Measurements from ENCODE around the gene GPR37.

Gene GPR37

GRCh38 chr7:124765401-124766352 lies at the start of gene GPR37:
Gene GPR37 (minus strand): TSS chr7:124765792. CDS start chr7:124764976, 816 bp downstream.
- DNase-seq (ENCODE audit: low read depth in 2 of 2, low spot score in 1 of 2): no peak

GRCh38 chr7:124813994-124814798 lies 48.6 kb upstream of the GPR37 start:
- no peak for DNase-seq (ENCODE audit: low read depth in 2 of 2, low spot score in 1 of 2)

GRCh38 chr7:124812764-124813163 lies 47.2 kb upstream of the GPR37 start:
- no peak for DNase-seq (ENCODE audit: low read depth in 2 of 2, low spot score in 1 of 2)

GRCh38 chr7:124811341-124811740 lies 45.7 kb upstream of the GPR37 start:
- no peak for DNase-seq (ENCODE audit: low read depth in 2 of 2, low spot score in 1 of 2)

DNA sequence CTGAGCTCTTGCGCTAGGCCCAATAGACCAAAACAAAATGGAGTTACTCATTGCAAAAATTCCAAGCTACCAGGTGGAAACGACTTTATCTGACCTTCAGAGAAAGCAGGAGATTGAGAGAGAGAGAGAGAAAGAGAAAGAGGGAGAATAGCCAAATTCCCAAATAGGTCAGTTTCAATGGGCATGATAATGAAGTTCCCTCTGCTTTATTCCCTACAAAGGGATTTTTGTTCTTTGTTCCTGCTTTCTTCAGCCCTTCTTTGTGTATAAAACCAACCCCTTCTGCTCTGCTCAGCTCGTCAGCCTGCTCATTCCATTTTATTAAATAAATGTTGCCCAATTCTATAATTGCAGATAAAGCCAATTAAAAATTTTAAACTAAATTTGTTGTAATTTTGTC lies 45.0 kb upstream of the GPR37 start:
- no peak for DNase-seq (ENCODE audit: low read depth in 2 of 2, low spot score in 1 of 2)

GRCh38 chr7:124808206-124808605 lies 42.6 kb upstream of the GPR37 start:
- no peak for DNase-seq (ENCODE audit: low read depth in 2 of 2, low spot score in 1 of 2)

DNA sequence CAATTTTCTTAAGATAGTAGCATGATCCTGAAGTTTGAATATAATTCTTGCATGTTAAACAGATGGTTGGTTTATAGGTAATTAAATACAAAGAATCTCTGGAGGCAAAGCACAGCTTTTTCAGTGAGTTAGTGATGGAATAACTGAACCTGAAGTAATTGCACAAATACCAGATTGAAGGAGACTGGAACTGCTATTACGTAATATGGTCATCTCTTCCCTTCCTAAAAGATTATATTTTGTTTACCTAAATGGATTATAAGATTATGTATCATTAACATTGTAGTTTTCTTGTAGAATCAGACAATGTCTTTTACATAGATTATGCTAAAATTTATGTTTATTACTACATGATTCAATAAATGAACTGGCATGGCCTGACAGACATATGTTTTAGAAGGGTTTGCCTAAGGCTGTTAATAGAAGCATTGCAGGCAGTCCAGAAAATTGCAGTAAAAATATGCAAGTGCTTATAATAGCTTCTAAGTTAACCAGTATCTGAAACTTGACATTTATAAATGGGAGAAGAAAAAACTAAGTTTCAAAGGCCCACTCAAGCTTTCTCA lies 35.8 kb upstream of the GPR37 start:
- DNase-seq (ENCODE audit: low read depth in 2 of 2, low spot score in 1 of 2): no peak

- DNase-seq (ENCODE audit: low read depth in 2 of 2, low spot score in 1 of 2): no peak
Measured at GRCh38 chr7:124800386-124800785, 34.8 kb upstream of the GPR37 start.

GRCh38 chr7:124799448-124799847 lies 33.9 kb upstream of the GPR37 start:
- no peak for DNase-seq (ENCODE audit: low read depth in 2 of 2, low spot score in 1 of 2)

GRCh38 chr7:124796771-124797170 lies 31.2 kb upstream of the GPR37 start:
- no peak for DNase-seq (ENCODE audit: low read depth in 2 of 2, low spot score in 1 of 2)

- DNase-seq (ENCODE audit: low read depth in 2 of 2, low spot score in 1 of 2): no peak
Measured at GRCh38 chr7:124792696-124793095, 27.1 kb upstream of the GPR37 start.

DNA sequence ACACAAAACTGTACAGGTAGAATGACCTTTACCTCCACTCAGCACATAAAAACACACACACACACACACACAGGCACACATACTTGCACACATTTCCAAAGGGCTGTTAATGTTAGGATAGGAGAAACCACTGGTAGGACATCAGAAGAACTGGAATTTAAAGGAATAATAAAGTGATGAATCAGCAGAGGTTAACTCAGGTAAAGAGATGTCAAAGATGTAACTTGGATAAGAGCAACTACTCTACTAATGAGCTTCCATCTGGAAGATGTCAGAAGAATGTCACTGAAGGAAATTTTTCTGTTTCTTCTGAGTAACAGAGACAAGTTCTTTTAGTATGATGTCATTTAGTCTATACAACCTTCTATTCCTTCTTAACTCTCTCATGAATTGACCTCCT lies 26.4 kb upstream of the GPR37 start:
- DNase-seq (ENCODE audit: low read depth in 2 of 2, low spot score in 1 of 2): no peak

DNA sequence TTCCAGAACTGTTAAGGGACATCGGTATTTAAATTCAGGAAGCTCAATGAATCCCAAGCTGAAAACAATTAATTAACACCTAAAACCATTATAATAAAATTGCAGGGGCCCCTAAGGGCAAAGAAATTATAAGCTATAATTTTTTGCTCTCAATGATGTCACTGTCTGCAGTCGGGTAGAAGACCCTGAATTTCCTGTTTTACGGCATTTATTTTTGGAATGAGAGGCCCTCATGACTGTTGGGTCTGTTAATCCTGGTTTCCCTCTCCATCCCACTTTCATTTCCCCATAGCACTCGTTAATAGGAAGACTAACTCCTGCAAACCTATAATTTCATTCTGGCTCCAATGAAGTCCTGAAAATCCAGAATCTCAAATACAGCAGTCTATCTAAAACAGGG lies 25.8 kb upstream of the GPR37 start:
- no peak for DNase-seq (ENCODE audit: low read depth in 2 of 2, low spot score in 1 of 2)

GRCh38 chr7:124790645-124791044 lies 25.1 kb upstream of the GPR37 start:
- DNase-seq (ENCODE audit: low read depth in 2 of 2, low spot score in 1 of 2): no peak

- no peak for DNase-seq (ENCODE audit: low read depth in 2 of 2, low spot score in 1 of 2)
Measured at GRCh38 chr7:124785994-124786393, 20.4 kb upstream of the GPR37 start.

- DNase-seq (ENCODE audit: low read depth in 2 of 2, low spot score in 1 of 2): no peak
Measured at GRCh38 chr7:124784879-124785818, 19.6 kb upstream of the GPR37 start.

DNA sequence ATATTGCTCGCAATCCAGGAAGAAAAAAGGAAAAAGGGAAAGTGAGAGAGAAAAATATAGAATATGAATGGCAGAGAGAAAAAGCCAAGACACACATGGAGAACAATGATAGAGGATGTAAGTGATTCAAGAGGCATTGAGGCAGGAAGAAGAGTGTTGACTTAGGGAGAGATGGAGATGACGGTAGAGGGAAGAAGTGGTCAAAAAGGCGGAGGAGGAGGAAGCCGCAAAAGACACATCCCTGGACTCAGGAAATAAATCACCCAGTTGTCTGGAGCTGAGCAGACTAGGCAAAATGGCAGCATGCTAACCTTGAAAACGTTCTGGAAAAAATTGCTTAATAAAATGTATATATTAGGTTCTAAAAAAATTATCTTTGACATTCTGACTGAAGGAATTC lies 17.7 kb upstream of the GPR37 start:
- DNase-seq (ENCODE audit: low read depth in 2 of 2, low spot score in 1 of 2): no peak

- no peak for DNase-seq (ENCODE audit: low read depth in 2 of 2, low spot score in 1 of 2)
Measured at GRCh38 chr7:124781907-124782734, 16.5 kb upstream of the GPR37 start.

- no peak for DNase-seq (ENCODE audit: low read depth in 2 of 2, low spot score in 1 of 2)
Measured at GRCh38 chr7:124781418-124781817, 15.8 kb upstream of the GPR37 start.

DNA sequence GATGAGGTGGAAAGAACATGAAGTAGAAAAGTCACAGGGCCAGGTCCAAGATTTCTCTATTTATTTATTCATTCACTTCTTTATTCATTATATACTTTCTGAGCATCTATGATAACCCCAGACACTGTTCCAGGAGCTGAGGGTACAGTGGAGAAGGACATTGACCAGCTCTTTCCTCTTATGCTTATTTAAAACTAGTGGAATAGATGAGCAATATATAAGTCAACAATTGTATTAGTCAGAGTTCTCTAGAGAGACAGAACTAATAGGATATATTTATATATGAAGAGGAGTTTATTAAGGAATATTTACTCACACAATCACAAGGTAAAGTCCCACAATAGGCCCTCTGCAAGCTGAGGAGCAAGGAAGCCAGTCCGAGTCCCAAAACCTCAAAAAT lies 15.0 kb upstream of the GPR37 start:
- DNase-seq (ENCODE audit: low read depth in 2 of 2, low spot score in 1 of 2): no peak

Measured in stimulated activated CD8-positive, alpha-beta memory T cell treated with anti-CD3 and anti-CD28 coated beads, Interleukin-4, amount 100 ng/mL, for 4 hours (primary cell).